Neuronal stem cell (in vitro differentiated cells): ENCODE measurements around the gene FGFR2.

ENCODE experiments used
- DNase-seq: peaks from one replicate; pipeline ENCODE4 v3.0.0-alpha.2; 2013; ENCODE audit warnings: low spot score
- H2AFZ ChIP-seq: one replicate; pipeline ENCODE4 v1.6.1; 2013; ENCODE audit warnings: mild to moderate bottlenecking, low read length, inconsistent platforms
- H2AK5ac ChIP-seq: 2 replicates; pipeline ENCODE4 v1.6.1; 2013; ENCODE audit warnings: low read depth, mild to moderate bottlenecking, inconsistent platforms, low read length, moderate library complexity, mixed read lengths
- H2BK120ac ChIP-seq: 2 replicates; pipeline ENCODE4 v1.6.1; 2013; ENCODE audit warnings: low read depth, mild to moderate bottlenecking, inconsistent platforms, low read length, moderate library complexity, mixed read lengths
- H2BK12ac ChIP-seq: one replicate; pipeline ENCODE4 v1.6.1; 2013; ENCODE audit warnings: low read length, inconsistent platforms
- H2BK15ac ChIP-seq: 2 replicates; pipeline ENCODE4 v1.6.1; 2013; ENCODE audit warnings: mild to moderate bottlenecking, low read length, inconsistent platforms, mixed read lengths
- H2BK5ac ChIP-seq: one replicate; pipeline ENCODE4 v1.6.1; 2013; ENCODE audit warnings: inconsistent platforms, mild to moderate bottlenecking, low read length, moderate library complexity
- H3K14ac ChIP-seq: one replicate; pipeline ENCODE4 v1.6.1; 2013; ENCODE audit warnings: low read length, inconsistent platforms
- H3K18ac ChIP-seq: 2 replicates; pipeline ENCODE4 v1.6.1; 2013; ENCODE audit warnings: low read length, inconsistent platforms
- H3K23ac ChIP-seq: 2 replicates; pipeline ENCODE4 v1.6.1; 2013; ENCODE audit warnings: low read depth, mild to moderate bottlenecking, mixed read lengths, low read length, inconsistent platforms; ENCODE audit not compliant: poor library complexity
- H3K27ac ChIP-seq: replicated peaks from 3 replicates; pipeline ENCODE4 v1.5.1; 2013; ENCODE audit warnings: low read length, inconsistent platforms
- H3K27me3 ChIP-seq, 3 experiments: 2 replicates each; pipeline ENCODE4 v1.6.1; 2013; ENCODE audit warnings: low read length in 3 of 3, mild to moderate bottlenecking in 2 of 3, inconsistent platforms in 1 of 3, low read depth in 1 of 3, mixed read lengths in 1 of 3, moderate library complexity in 1 of 3; ENCODE audit not compliant: control insufficient read depth in 3 of 3, insufficient read depth in 3 of 3
- H3K36me3 ChIP-seq, 2 donors: replicated peaks in 1 of 2; 2 replicates each; pipeline ENCODE4 v1.6.1; 2013; ENCODE audit warnings: low read length in 2 of 2; ENCODE audit not compliant: control insufficient read depth in 2 of 2, insufficient read depth in 2 of 2
- H3K4ac ChIP-seq: 2 replicates; pipeline ENCODE4 v1.6.1; 2013; ENCODE audit warnings: inconsistent platforms, mild to moderate bottlenecking, low read length, moderate library complexity
- H3K4me1 ChIP-seq, 2 donors: 1 replicate in 1 of 2; 2 replicates in 1 of 2; pipeline ENCODE4 v1.6.1; 2013; ENCODE audit warnings: low read length in 2 of 2, low read depth in 1 of 2; ENCODE audit not compliant: control insufficient read depth in 2 of 2, insufficient read depth in 1 of 2
- H3K4me2 ChIP-seq: one replicate; pipeline ENCODE4 v1.6.1; 2013; ENCODE audit warnings: mild to moderate bottlenecking, low read length, inconsistent platforms; ENCODE audit not compliant: insufficient read depth, poor library complexity, severe bottlenecking
- H3K4me3 ChIP-seq, 2 donors: 2 replicates each; pipeline ENCODE4 v1.5.1; 2013; ENCODE audit warnings: low read length in 2 of 2, mild to moderate bottlenecking in 2 of 2, inconsistent platforms in 1 of 2, moderate library complexity in 1 of 2
- H3K79me1 ChIP-seq: one replicate; pipeline ENCODE4 v1.6.1; 2013; ENCODE audit warnings: low read depth, mild to moderate bottlenecking, inconsistent platforms, low read length, moderate library complexity
- H3K9ac ChIP-seq: one replicate; pipeline ENCODE4 v1.6.1; 2013; ENCODE audit warnings: mild to moderate bottlenecking, low read depth, low read length, inconsistent platforms; ENCODE audit not compliant: poor library complexity
- H3K9me3 ChIP-seq, 2 donors: replicated peaks in 1 of 2; 2 replicates each; pipeline versions ENCODE3 to v1.6.1; 2013; ENCODE audit warnings: low read length in 2 of 2, mild to moderate bottlenecking in 2 of 2, inconsistent platforms in 1 of 2, low read depth in 1 of 2, mixed read lengths in 1 of 2, moderate library complexity in 1 of 2; ENCODE audit not compliant: control insufficient read depth in 2 of 2, insufficient read depth in 1 of 2
- H4K8ac ChIP-seq: one replicate; pipeline ENCODE4 v1.6.1; 2013; ENCODE audit warnings: low read depth, mild to moderate bottlenecking, inconsistent platforms, low read length, moderate library complexity
- H4K91ac ChIP-seq: one replicate; pipeline ENCODE4 v1.6.1; 2013; ENCODE audit warnings: low read length, low read depth, mild to moderate bottlenecking, inconsistent platforms; ENCODE audit not compliant: poor library complexity
- WGBS, 2 donors: extraction: QIAGEN DNeasy Blood & Tissue Kit; methylation state at CpG; one replicate each; pipeline ENCODE4 v1.1.7; 2013; ENCODE audit warnings: missing lambda C conversion rate in 2 of 2, mixed read lengths in 1 of 2; ENCODE audit not compliant: insufficient read length in 2 of 2, insufficient replicate concordance in 1 of 2; ENCODE audit errors: extremely low coverage in 2 of 2; 5-methylcytosine and 5-hydroxymethylcytosine counted together

Gene FGFR2

GRCh38 chr10:121539786-121540185 lies 58.5 kb downstream of the FGFR2 start:
- no peak overlapping the region for H4K91ac ChIP-seq
- H2BK15ac ChIP-seq = no peak overlapping the region
- H3K79me1 ChIP-seq = no peaks in the 10 kb centered on the region
- H3K27ac ChIP-seq = no peak overlapping the region
- H3K4me2 ChIP-seq = no peak overlapping the region
- no peak overlapping the region for H3K14ac ChIP-seq
- no peak overlapping the region for H2AK5ac ChIP-seq
- no peak overlapping the region for H2AFZ ChIP-seq
- H3K36me3 ChIP-seq = peaks cover 0 to 18% of the 10 kb centered on the region in 2 donors
- H3K4ac ChIP-seq = no peak overlapping the region
- no peak overlapping the region for H4K8ac ChIP-seq
- no CpG with 5 or more reads among the region's 7 CpGs for WGBS, 2 donors
- H2BK120ac ChIP-seq = no peak overlapping the region
- no peak overlapping the region for H3K4me3 ChIP-seq
- peaks cover 4 to 5% of the 10 kb centered on the region in 2 donors for H3K4me1 ChIP-seq
- H3K27me3 ChIP-seq = no peaks in the 10 kb centered on the region
- no peak overlapping the region for H3K18ac ChIP-seq
- H3K9ac ChIP-seq = no peak overlapping the region
- no peak overlapping the region for H2BK12ac ChIP-seq
- H3K23ac ChIP-seq = no peak overlapping the region
- H3K9me3 ChIP-seq = peaks cover 0 to 4% of the 10 kb centered on the region in 2 donors
- no peak for DNase-seq
- no peak overlapping the region for H2BK5ac ChIP-seq

GRCh38 chr10:121536310-121536913 lies 61.8 kb downstream of the FGFR2 start:
- Histone ChIP-seq H3K79me1 (no peaks in the 10 kb centered on the region), H2BK5ac (no peak overlapping the region), H2AK5ac (no peak overlapping the region), H3K9me3 (no peaks in the 10 kb centered on the region), H3K18ac (no peak overlapping the region), H3K27me3 (no peaks in the 10 kb centered on the region), H4K8ac (no peak overlapping the region), H2BK120ac (no peak overlapping the region), H3K4ac (no peak overlapping the region), H4K91ac (no peak overlapping the region), H3K9ac (no peak overlapping the region), H2BK15ac (no peak overlapping the region), H3K4me3 (no peak overlapping the region), H3K4me2 (no peak overlapping the region), H2AFZ (no peak overlapping the region), H3K4me1 (peaks cover 1 to 5% of the 10 kb centered on the region in 2 donors), H3K23ac (no peak overlapping the region), H2BK12ac (no peak overlapping the region), H3K14ac (no peak overlapping the region), H3K36me3 (peaks cover 0 to 14% of the 10 kb centered on the region in 2 donors), H3K27ac (no peak overlapping the region)
- no peak for DNase-seq
- WGBS, 2 donors = no CpG with 5 or more reads among the region's 8 CpGs

GRCh38 chr10:121535381-121535780 lies 62.9 kb downstream of the FGFR2 start:
- H3K4ac ChIP-seq = no peak overlapping the region
- no peaks in the 10 kb centered on the region for H3K9me3 ChIP-seq
- H3K9ac ChIP-seq = no peak overlapping the region
- peaks cover 0 to 10% of the 10 kb centered on the region in 2 donors for H3K4me1 ChIP-seq
- H3K27me3 ChIP-seq = no peaks in the 10 kb centered on the region
- no peak overlapping the region for H4K91ac ChIP-seq
- no peak overlapping the region for H3K14ac ChIP-seq
- no peak overlapping the region for H3K27ac ChIP-seq
- no peak overlapping the region for H4K8ac ChIP-seq
- no peak overlapping the region for H3K23ac ChIP-seq
- H3K36me3 ChIP-seq = peaks cover 0 to 14% of the 10 kb centered on the region in 2 donors
- WGBS, 2 donors = no CpG with 5 or more reads among the region's 8 CpGs
- no peak overlapping the region for H2BK12ac ChIP-seq
- DNase-seq = no peak
- H3K18ac ChIP-seq = no peak overlapping the region
- H2BK15ac ChIP-seq = no peak overlapping the region
- H3K79me1 ChIP-seq = no peaks in the 10 kb centered on the region
- no peak overlapping the region for H3K4me2 ChIP-seq
- H3K4me3 ChIP-seq = no peak overlapping the region
- no peak overlapping the region for H2AFZ ChIP-seq
- H2BK120ac ChIP-seq = no peak overlapping the region
- no peak overlapping the region for H2BK5ac ChIP-seq
- no peak overlapping the region for H2AK5ac ChIP-seq

GRCh38 chr10:121532292-121532864 lies 65.9 kb downstream of the FGFR2 start:
- WGBS, 2 donors = no CpG with 5 or more reads among the region's 13 CpGs
- Histone ChIP-seq H3K79me1 (no peaks in the 10 kb centered on the region), H2BK15ac (no peak overlapping the region), H3K14ac (no peak overlapping the region), H3K27me3 (no peaks in the 10 kb centered on the region), H3K4me2 (no peak overlapping the region), H2BK12ac (no peak overlapping the region), H2BK120ac (no peak overlapping the region), H3K27ac (no peak overlapping the region), H3K4ac (no peak overlapping the region), H4K91ac (no peak overlapping the region), H3K18ac (no peak overlapping the region), H2AFZ (no peak overlapping the region), H3K4me1 (peaks cover 3 to 13% of the 10 kb centered on the region in 2 donors), H4K8ac (no peak overlapping the region), H3K36me3 (peaks cover 0 to 3% of the 10 kb centered on the region in 2 donors), H3K4me3 (no peak overlapping the region), H3K23ac (no peak overlapping the region), H2AK5ac (no peak overlapping the region), H3K9me3 (no peaks in the 10 kb centered on the region), H3K9ac (no peak overlapping the region), H2BK5ac (no peak overlapping the region)
- DNase-seq = no peak
